ENCODE measurements around the gene HERC2.

GRCh38 chr15:28111543-28111942 lies 210.4 kb downstream of the HERC2 start:
- TF ChIP-seq CTCF (conservative IDR thresholded peaks at IDR 0.05 in 1 of 2, IDR thresholded peaks at IDR 0.05 in 1 of 2; ENCODE audit: extremely low read depth in 1 of 2, insufficient read depth in 1 of 2, low read depth in 1 of 2, low read length in 2 of 2) (no peak), EZH2 (IDR thresholded peaks at IDR 0.05; ENCODE audit: borderline replicate concordance, low read length) (no peak)

Data from mammary epithelial cell (primary cell).